Small intestine (tissue), 7 donors: Measurements from ENCODE around the gene RBM22. TPM values are rescaled to one million over a fixed set of nuclear protein-coding genes. Genes with fewer than 3 reads are reported as not detected.

Experiments
- DNase-seq, 2 donors: peaks; one replicate each; pipeline versions ENCODE4 v3.0.0 to v3.0.0-alpha.2; 2013
- FAIRE-seq: peaks from 2 replicates; lab custom pipeline; 2012; peaks lifted over from hg19 to GRCh38; lab: Jason Lieb, UNC
- H3K27ac ChIP-seq, 3 donors: one replicate each; pipeline ENCODE4 v1.5.1; 2013; ENCODE audit warnings: low read length in 2 of 3, mild to moderate bottlenecking in 2 of 3, control low read depth in 1 of 3, inconsistent platforms in 1 of 3, low read depth in 1 of 3, moderate library complexity in 1 of 3
- H3K27me3 ChIP-seq, 3 donors: one replicate each; pipeline ENCODE4 v1.6.1; 2013; ENCODE audit warnings: low read length in 3 of 3, inconsistent platforms in 1 of 3; ENCODE audit not compliant: control insufficient read depth in 3 of 3, insufficient read depth in 3 of 3
- H3K36me3 ChIP-seq, 3 donors: one replicate each; pipeline ENCODE4 v1.6.1; 2013; ENCODE audit warnings: low read length in 3 of 3, inconsistent platforms in 1 of 3, low read depth in 1 of 3, mild to moderate bottlenecking in 1 of 3, moderate library complexity in 1 of 3; ENCODE audit not compliant: control insufficient read depth in 3 of 3, insufficient read depth in 2 of 3
- H3K4me1 ChIP-seq, 3 donors: one replicate each; pipeline ENCODE4 v1.6.1; 2013; ENCODE audit warnings: low read length in 2 of 3, inconsistent platforms in 1 of 3, low read depth in 1 of 3, mild to moderate bottlenecking in 1 of 3, moderate library complexity in 1 of 3; ENCODE audit not compliant: control insufficient read depth in 3 of 3, insufficient read depth in 2 of 3
- H3K4me3 ChIP-seq, 3 donors: one replicate each; pipeline ENCODE4 v1.5.1; 2013; ENCODE audit warnings: low read length in 3 of 3, control low read depth in 1 of 3, inconsistent platforms in 1 of 3, low read depth in 1 of 3, mild to moderate bottlenecking in 1 of 3, moderate library complexity in 1 of 3
- H3K9me3 ChIP-seq, 2 donors: one replicate each; pipeline ENCODE4 v1.6.1; 2013; ENCODE audit warnings: low read depth in 1 of 2, low read length in 1 of 2; ENCODE audit not compliant: control insufficient read depth in 2 of 2, insufficient read depth in 1 of 2
- WGBS, 3 donors: extraction: QIAGEN DNeasy Blood & Tissue Kit; methylation state at CpG; one replicate each; pipeline ENCODE4 v1.1.7; 2013; 5-methylcytosine and 5-hydroxymethylcytosine counted together
- polyA plus RNA-seq, 4 donors: library from polyadenylated mRNA; stranded (reverse) in 3 of 4; unstranded in 1 of 4; fragments of 200-250 nt in 3 of 4; fragments of 120-200 nt in 1 of 4; gene quantifications; one replicate each; pipeline versions ENCODE4 v1.2.1 to v1.2.3, GENCODE V29; 2013
- donor health status: healthy with polysubstance abuse.
- donor health status: control.
- donor health status: control.
- donor health status: Bipolar disorder and iron deficiency.
- donor health status: healthy.

The RBM22 gene
- polyA plus RNA-seq, 4 donors: 28.1 to 55.5 (median 32.1) TPM

DNA sequence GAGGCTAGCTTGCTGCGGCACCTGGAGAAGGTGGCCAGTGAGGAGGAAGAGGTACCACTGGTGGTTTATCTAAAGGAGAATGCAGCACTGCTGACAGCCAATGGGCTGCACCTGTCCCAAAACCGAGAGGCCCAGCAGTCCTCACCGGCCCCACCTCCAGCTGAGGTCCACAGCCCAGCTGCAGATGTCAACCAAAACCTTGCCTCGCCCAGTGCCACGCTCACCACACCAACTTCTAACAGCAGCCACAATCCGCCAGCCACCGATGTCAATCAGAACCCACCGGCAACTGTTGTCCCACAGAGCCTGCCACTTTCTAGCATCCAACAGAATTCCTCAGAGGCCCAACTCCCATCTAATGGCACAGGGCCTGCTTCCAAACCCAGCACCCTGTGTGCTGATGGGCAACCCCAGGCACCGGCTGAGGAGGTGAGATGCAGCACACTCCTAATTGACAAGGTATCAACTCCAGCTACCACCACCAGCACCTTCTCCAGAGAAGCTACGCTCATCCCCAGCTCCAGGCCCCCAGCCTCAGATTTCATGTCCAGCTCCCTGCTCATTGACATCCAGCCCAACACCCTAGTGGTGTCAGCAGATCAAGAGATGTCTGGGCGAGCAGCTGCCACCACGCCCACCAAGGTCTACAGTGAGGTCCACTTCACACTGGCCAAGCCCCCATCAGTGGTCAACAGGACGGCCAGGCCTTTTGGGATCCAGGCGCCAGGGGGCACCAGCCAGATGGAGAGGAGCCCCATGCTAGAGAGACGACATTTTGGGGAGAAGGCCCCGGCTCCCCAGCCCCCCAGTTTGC is 52.4 kb downstream of the RBM22 start:
- H3K27ac ChIP-seq: no peak overlapping the region
- no peaks in the 10 kb centered on the region for H3K9me3 ChIP-seq
- DNase-seq (no peak), FAIRE-seq (no peak)
- H3K4me3 ChIP-seq: no peak overlapping the region
- no peaks in the 10 kb centered on the region for H3K27me3 ChIP-seq
- peaks cover 0 to 79% (median 5%) of the 10 kb centered on the region in 3 donors for H3K36me3 ChIP-seq
- WGBS, 3 donors: 86 to 93% (median 90%) methylated on average over 16 of the region's 16 CpGs
- peaks cover 0 to 14% (median 0%) of the 10 kb centered on the region in 3 donors for H3K4me1 ChIP-seq

DNA sequence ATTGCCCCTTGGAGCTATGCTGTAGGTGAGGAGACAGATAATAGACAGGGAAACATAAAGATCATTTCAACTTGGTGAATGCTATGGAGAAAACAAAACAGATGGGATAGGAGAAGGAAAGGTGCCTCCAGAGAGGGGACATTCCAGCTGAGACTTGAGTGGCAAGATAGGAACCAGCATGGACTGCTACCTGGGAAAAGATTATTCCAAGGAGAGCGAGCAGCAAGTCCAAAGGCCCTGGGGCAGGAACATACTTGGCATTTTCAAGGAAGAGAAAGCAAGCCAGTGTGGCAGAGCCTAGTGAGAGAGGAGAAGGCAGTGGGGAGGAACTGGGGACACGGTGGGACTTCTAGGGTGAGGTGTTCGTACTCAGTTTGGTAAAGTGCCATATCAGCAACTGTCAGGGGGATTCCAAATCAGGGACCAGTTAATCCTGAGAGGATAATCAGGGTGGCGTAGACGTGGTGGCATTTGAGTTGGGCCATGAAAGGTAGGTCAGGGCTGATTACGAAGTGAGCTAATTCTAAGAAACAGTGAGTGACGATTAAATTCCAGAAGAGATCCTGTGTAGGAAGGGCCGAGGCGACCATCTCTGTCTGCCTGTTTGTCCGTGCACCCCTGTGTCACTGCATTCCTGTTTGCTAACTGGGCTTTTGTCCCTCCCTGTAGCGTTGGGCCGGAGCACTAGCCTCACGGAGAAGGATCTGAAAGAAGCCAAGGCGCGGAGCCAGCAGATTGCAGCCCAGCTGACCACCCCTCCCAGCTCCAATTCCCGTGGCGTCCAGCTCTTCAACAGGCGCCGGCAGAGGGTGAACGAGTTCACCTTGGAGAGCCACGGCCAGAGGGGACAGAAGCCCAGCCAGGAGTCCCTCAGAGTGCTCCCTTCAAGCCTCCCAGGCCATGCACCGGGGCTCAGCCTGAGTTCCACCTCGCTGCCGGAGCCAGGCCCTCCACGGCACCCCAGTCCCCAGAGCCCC is 53.3 kb downstream of the RBM22 start:
- peak overlapping the region in 1 of 3 donors; percentile 1 for H3K27ac ChIP-seq
- H3K27me3 ChIP-seq: no peaks in the 10 kb centered on the region
- FAIRE-seq (no peak), DNase-seq (no peak)
- H3K9me3 ChIP-seq: no peaks in the 10 kb centered on the region
- peaks cover 0 to 75% (median 5%) of the 10 kb centered on the region in 3 donors for H3K36me3 ChIP-seq
- WGBS, 3 donors: 69 to 80% (median 75%) methylated on average over 24 to 25 of the region's 25 CpGs
- H3K4me1 ChIP-seq: peaks cover 0 to 17% (median 2%) of the 10 kb centered on the region in 3 donors
- H3K4me3 ChIP-seq: no peak overlapping the region

DNA sequence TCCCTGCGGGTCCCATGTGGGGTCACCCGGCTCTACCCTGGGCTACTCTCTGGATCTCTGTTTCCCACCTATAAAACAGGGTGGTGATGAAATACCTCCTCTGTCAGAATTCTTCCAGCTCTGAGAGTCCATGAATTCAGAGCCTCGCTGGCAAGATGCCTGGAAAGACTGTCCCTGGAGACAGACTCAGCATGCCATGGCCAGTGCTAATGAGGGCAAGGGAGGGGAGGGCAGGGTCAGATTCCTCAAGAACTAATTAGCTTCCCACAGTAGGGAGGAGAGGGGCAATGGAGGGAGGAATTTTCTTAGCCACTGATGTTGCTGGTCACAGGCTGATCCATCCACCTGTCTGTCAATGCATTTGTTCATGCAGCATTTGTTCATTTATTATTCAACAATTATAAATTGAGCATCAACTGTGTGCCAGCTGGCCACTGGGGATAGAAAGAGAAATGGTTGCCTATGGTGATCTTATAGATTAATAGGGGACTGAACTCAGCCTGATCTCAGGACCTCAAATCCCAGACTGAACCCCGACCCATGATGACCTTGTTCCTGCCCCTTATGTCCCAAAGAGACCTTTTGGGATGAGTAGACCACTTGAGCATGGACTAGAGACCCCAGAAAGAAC is 55.7 kb downstream of the RBM22 start:
- no peak for FAIRE-seq
- H3K4me1 ChIP-seq: peaks cover 3 to 40% (median 19%) of the 10 kb centered on the region in 3 donors
- H3K9me3 ChIP-seq: no peaks in the 10 kb centered on the region
- H3K27me3 ChIP-seq: no peaks in the 10 kb centered on the region
- no peak for DNase-seq
- H3K36me3 ChIP-seq: peaks cover 0 to 71% (median 5%) of the 10 kb centered on the region in 3 donors
- 71 to 80% (median 76%) methylated on average over 4 of the region's 4 CpGs for WGBS, 3 donors
- peak overlapping the region in 1 of 3 donors; percentile 24 for H3K27ac ChIP-seq
- no peak overlapping the region for H3K4me3 ChIP-seq

DNA sequence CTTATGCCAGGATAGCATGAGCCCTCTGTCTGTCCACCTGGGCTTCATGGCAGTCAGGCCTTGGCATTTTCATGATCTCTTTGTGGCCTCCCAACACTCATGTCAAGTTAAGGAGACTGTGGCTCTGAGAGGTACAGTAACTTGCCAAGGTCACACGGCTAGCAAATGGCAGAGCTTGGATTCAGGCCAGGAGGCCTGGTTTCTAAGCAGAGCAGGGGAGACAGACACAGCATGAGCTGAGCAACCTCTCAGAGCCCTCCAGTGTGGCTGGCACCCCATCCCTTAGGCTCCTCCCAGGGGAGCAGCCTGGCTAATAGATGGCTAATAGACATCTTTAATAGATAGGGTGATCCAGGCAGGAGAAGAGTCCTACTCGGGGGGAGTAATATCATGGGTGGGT is 56.3 kb downstream of the RBM22 start:
- DNase-seq (no peak), FAIRE-seq (no peak)
- H3K27ac ChIP-seq: peak overlapping the region in 1 of 3 donors; percentile 7
- H3K9me3 ChIP-seq: no peaks in the 10 kb centered on the region
- H3K4me3 ChIP-seq: no peak overlapping the region
- WGBS, 3 donors: 45 to 51% (median 48%) methylated on average over 2 of the region's 2 CpGs
- peaks cover 0 to 70% (median 5%) of the 10 kb centered on the region in 3 donors for H3K36me3 ChIP-seq
- no peaks in the 10 kb centered on the region for H3K27me3 ChIP-seq
- peaks cover 3 to 46% (median 19%) of the 10 kb centered on the region in 3 donors for H3K4me1 ChIP-seq

DNA sequence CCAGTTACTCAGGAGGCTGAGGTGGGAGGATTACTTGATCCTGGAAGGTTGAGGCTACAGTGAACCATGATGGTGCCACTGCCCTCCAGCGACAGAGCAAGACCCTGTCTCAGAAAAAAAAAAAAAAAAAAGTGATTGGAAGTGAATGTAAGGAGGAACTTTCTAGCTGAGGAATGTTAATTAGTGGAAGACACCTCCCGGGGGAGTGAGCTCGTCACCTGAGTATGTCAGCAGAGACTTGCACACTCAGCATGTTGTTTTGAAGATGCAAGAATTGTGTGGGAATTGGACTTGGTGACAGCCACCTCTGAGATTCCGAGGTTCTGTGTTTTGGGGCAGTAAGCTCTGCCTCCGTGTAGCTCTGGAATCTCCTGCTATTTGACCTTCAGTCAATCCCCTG is 56.8 kb downstream of the RBM22 start:
- Histone ChIP-seq H3K9me3 (no peaks in the 10 kb centered on the region), H3K4me3 (no peak overlapping the region), H3K27ac (no peak overlapping the region), H3K27me3 (no peaks in the 10 kb centered on the region), H3K4me1 (peaks cover 3 to 51% (median 19%) of the 10 kb centered on the region in 3 donors), H3K36me3 (peaks cover 0 to 66% (median 3%) of the 10 kb centered on the region in 3 donors)
- FAIRE-seq (no peak), DNase-seq (no peak)
- WGBS, 3 donors: 69 to 77% (median 76%) methylated on average over 5 of the region's 5 CpGs

DNA sequence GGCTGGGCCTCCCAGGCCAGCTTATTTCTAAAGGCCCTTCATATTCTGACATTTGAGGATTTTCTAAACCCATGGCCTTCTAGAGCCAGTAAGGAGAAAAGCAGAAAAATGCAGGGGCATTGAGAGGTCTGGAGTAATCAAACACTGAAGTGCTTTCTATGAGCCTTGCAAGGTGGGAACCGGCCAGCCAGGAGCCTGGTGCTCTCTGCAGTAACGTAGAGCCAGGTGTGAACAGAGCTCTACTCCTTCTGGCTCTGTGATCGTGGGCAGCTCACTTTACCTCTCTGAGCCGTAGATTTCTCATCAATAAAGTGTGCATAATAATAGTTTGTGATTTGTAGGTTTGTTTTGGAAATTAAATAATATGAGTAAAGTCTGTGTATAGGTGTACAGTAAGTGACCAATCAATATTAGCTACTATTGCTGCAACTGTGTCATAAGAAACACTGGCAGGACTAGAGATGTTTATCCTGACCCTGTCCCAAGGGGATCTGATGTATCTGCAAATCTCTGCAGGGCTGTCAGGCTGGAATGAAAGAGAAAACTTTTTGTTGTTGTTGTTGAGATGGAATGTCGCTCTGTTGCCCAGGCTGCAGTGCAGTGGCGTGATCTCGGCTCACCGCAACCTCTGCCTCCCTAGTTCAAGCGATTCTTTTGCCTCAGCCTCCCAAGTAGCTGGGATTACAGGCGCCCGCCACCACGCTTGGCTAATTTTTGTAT is 57.7 kb downstream of the RBM22 start:
- Histone ChIP-seq H3K9me3 (no peaks in the 10 kb centered on the region), H3K4me3 (no peak overlapping the region), H3K4me1 (peaks cover 3 to 60% (median 19%) of the 10 kb centered on the region in 3 donors), H3K27ac (peak overlapping the region in 1 of 3 donors; percentile 91), H3K27me3 (no peaks in the 10 kb centered on the region), H3K36me3 (peaks cover 0 to 59% (median 0%) of the 10 kb centered on the region in 3 donors)
- FAIRE-seq: no peak
- 86 to 95% (median 88%) methylated on average over 12 of the region's 12 CpGs for WGBS, 3 donors
- no peak for DNase-seq

DNA sequence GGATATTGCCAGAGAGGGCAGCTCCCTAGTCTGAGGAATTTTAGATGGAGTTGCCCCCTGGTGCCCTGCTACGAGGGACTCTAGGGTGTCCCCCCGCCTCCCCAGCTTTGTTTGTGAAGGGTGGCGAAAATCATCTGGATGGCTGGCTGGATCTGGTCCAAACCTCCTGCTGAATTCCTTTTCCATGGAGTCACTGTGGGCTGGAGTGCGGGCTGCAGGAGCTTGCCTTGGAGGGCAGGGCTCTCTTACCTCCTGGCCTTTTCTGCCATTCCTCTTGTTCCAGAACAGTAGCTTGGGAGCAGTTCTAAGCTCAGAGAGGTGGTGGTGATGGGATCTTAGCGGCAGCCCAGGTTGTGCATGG is 58.3 kb downstream of the RBM22 start:
- Histone ChIP-seq H3K36me3 (peaks cover 0 to 53% (median 0%) of the 10 kb centered on the region in 3 donors), H3K4me1 (peaks cover 3 to 64% (median 19%) of the 10 kb centered on the region in 3 donors), H3K27me3 (no peaks in the 10 kb centered on the region), H3K27ac (peak overlapping the region in 1 of 3 donors; percentile 91), H3K9me3 (no peaks in the 10 kb centered on the region), H3K4me3 (no peak overlapping the region)
- FAIRE-seq (no peak), DNase-seq (no peak)
- 39 to 63% (median 54%) methylated on average over 5 of the region's 5 CpGs for WGBS, 3 donors
